ENCODE data around the gene MAP2K6.

DNA sequence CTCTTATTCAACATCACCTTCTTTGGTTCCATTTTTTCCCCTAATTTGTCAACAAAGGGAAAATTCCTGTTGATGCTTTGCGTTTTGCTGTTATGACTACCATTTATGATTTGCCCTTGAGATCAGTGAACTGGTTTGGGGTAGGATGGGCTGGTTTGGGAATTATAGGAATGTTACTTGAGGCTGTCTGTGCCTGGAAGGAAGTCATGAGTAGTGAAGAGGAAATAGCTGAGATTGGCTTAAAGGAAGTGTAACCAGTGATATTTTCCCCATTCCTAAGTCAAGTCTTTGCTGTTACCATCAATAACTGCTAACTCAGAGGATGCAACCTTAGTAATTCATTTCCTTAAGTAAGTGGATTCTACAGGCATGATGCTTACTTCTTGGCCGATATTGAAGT, 179.2 kb downstream of the MAP2K6 start:
- TF ChIP-seq POLR2A (IDR thresholded peaks at IDR 0.05; ENCODE audit: low read depth, low read length), result no peak
- TF ChIP-seq JUN (IDR thresholded peaks at IDR 0.05; ENCODE audit: borderline replicate concordance, insufficient read depth, insufficient read length, low read depth), result peak; percentile 81
- TF ChIP-seq GATA2 (IDR thresholded peaks at IDR 0.05; ENCODE audit: insufficient read depth, insufficient read length, low read depth, low read length), result peak; percentile 59
- TF ChIP-seq EZH2 (IDR thresholded peaks at IDR 0.05; ENCODE audit: borderline replicate concordance, low read depth, low read length, severe bottlenecking), result no peak
- TF ChIP-seq CTCF (IDR thresholded peaks at IDR 0.05; ENCODE audit: extremely low read depth in 1 of 2, insufficient read depth in 1 of 2, low read depth in 1 of 2, low read length in 2 of 2), result no peak

All from endothelial cell of umbilical vein (primary cell).